GM18867 (cell line): ENCODE measurements around the gene XPNPEP3.
"Not testable (repeated sequence)": the region's sequence is repeated elsewhere in the genome, so short reads cannot be mapped to it uniquely, and the experiment has no call there.

Experiments
- ATAC-seq: cut with Tn5 transposase; IDR thresholded peaks from one replicate; pipeline ENCODE4 v1.9.1; 2021; ENCODE audit warnings: mild to moderate bottlenecking, moderate library complexity; ENCODE audit not compliant: unreplicated experiment

XPNPEP3 gene

DNA sequence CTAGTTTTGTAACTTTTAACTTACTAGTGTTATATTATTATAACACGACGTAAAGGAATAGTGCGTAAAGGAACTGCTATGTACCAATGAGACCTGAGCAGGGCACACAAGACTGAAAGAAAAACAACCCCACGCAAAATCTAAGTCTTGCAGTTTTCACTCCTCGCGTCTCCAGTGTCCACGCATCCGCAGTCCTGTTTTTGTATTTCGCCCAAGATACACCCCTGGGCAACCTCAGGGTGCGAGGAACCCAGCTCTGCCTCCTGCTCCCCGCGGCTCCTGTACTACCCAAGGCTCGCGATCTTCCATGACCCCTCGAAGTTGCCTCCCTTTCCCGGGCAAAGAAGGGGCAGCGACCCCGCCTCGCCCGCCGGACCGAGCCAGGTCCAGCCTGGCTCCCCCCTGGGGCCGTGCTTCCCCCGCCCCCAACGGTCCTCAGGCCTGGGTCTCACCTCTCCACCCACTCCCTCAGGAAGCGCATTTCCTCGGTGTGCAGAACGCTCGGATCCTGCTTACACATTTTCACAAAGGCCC, 902 bp upstream of the XPNPEP3 start:
- peak; percentile 27 for ATAC-seq

DNA sequence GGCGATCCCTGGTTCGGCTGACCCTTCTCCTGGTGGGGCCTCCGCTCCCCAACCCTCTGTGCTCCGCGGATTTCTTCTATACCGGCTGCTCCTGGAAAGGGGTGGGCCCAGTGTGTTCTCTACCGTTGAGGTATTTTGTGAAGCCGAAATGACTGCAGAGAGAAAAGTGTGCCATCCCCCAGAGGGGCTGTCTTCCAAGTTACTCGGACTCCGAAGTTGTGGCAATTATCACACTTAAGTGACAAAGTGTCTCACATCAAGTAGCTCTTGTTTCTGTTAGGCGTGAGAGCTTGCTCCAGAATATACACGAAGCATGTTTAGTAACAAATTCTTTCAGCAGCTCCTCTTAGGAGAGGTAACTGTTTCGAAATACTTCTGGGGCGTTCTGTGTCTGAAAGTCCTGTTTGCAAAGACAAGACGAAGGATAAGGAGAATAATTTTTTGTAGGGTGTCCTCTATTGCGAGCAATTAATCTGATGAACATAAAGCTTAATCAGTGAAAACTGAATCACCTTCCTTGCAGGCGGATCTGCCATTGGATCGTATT, 434 bp downstream of the XPNPEP3 start:
- no peak for ATAC-seq

DNA sequence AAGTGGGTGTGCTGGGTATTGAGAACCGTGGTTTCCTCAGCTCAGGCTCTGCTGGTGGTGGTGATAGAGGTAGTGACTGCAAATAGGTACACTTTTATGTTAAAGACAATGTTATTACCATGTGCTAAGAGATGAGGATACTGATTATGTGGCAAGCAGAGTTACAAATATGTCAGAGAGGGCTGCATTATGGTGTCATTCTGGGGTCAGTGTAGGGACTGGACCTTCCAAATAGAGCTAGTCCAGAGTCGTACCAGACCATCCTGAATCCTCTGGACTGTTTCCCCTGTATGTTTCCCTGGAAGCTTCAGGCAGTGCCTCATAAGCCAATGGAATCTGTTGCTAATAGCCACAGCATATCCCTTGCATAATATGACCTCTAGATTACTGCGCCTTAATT, 5.1 kb downstream of the XPNPEP3 start, which contains the start of gene DNAJB7:
Gene DNAJB7, minus strand, starts transcription at position 101 of the 400 bp plus-strand sequence. CDS start 119 bp downstream, outside the sequence.
- ATAC-seq: no peak

DNA sequence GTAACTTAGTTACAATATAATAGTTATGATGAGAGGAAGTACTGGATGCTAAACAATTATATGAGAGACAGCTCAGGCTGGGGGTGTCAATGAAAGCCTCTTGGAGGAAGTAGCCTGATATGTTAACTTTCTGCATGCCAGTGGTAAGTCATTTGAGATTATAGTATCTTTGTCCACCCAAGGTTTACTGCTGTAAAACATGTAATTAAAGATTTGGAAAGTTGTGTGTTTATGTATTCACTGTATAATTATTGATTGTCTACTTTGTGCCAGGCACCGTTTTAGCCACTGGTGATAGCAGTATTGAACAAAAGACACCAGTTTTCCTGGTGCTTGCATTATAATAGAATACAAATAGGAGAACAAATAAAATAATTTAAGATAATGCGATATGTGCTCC, 5.6 kb downstream of the XPNPEP3 start:
- no peak for ATAC-seq

DNA sequence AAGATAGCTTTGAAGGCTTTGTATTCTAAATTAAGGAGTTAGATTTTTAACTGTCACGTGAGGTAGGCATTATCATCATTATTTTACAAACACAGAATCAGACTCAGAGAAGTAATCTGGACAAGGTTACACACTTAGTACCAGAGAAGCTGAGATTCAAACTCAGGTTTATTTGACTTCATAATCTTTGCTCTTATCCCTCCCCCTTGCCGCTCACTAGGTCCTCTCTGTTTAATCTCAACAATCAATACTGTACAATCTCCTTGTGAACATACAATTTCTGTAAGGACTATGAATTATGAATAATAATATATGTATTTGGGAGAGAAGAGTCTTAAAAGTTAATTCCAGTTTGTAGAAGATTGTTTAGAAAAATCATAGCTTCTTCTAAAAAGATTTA, 10.2 kb downstream of the XPNPEP3 start:
- no peak for ATAC-seq

DNA sequence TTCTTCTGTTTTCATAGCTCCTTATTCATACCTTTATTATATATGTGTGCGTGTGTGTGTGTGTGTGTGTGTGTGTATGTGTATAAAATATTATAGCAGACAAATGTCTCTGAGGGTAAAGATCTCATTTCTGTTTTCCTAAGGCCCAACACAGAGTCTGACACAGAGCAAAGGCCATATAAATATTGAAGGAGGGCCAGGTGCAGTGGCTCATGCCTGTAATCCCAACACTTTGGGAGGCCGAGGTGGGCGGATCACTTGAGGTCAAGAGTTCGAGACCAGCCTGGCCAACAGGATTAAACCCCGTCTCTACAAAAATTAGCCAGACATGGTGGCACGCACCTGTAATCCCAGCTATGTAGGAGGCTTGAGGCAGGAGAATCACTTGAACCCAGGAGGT, 11.4 kb downstream of the XPNPEP3 start:
- not testable (repeated sequence) for ATAC-seq

DNA sequence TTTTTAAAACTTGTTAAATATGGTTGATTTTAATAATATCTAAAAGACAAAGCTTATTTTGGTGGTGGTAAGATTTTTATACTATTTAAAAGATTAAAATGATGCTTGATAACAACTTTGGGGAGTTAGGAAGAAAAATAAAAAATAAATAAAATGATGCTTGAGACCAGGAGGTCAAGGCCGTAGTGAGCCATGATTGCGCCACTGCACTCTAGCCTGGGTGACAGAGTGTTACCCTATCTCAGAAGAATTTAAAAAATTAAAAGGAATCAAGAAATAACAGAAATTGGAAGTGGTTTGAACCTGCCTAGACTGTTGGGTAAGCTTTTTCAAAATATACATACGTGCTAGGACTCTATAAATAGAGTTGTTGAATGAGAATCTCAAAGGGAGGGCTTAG, 17.1 kb downstream of the XPNPEP3 start:
- no peak for ATAC-seq

DNA sequence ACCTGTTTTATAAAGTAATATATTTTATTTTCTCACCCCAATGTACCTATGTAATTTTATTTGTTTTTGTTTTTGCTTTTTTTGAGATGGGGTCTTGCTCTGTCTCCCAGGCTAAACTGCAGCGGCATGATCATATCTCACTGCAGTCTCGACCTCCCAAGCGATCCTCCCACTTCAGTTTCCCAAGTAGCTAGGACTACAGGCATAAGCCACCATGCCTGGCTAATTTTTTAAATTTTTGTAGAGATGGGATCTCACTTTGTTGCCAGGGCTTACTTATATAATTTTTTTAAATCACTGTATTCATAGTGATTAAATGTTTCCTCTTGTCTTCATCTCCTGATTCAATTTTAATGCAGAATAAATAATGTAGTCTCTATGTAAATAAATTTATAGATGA, 18.2 kb downstream of the XPNPEP3 start:
- no peak for ATAC-seq

DNA sequence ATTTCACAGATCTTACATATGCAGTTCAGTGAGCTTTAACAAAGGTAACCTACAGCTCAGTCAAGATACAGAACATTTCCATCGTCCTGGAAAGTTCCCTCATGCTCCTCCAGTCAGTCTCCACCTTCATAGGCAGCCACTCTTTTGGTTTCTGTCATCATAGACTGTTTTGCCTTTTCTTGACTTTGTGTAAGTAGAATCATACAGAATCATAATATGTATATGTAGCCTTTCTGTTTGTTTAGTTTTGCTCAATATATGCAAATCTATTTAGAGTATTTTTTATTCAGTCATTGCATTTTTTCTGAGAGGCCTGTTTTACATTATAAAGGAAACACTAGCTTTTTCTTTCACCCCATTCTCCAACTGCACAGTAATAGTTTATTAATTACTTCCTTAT, 20.0 kb downstream of the XPNPEP3 start:
- ATAC-seq: no peak

DNA sequence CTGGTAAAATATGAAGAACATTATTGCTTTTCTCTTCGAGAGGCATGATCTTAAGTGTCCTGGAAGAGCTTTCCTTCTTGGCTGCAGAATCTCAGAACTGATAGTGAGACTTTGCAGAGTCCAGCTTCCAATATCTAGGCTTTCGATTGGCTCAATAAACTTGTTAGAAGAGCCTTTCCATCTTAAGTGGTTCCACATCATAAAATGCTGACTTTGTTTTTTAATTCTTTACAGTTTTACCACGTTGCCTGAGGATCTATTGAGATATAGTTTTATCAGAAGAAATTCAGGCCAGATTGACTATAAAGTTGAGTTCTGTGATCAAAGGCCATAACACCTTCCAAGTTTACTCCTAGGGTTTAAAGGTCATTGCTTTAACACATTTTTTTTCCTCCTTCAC, 20.5 kb downstream of the XPNPEP3 start:
- ATAC-seq: no peak

DNA sequence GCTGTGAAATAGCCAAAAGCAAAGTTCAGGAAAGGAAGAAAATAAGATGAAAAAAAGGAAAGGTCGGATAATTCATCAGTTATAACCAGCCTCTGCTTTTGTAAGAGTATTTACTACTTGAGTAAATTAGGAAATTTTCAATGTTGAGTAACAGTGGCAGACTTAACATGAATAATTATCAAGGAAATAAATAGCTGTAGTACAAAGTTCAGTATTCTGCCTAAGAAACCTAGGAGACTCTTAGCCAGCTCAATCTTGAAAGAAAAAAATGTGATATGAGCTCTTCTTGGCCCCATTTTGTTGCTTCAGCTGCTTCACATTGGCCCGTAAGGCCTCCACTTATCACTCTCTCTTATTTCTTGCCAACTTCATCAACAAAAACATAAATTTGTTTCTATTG, 22.0 kb downstream of the XPNPEP3 start:
- ATAC-seq: no peak

DNA sequence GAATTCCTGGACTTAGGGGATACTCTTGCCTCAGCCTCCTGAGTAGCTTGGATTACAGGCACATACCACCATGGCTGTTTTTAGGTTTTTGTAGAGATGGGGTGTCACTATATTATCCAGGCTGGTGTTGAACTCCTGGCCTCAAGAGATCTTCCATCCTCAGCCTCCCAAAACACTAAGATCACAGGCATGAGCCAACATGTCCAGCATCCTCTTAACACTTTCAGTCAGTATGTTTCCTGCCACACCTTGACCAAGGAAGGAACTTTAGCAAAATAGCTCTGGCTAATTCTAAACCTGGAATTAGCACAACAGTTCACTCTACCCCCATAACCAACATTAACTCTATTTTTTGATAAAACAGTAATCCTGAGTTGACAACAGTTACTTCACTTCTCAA, 32.2 kb downstream of the XPNPEP3 start:
- ATAC-seq: no peak

DNA sequence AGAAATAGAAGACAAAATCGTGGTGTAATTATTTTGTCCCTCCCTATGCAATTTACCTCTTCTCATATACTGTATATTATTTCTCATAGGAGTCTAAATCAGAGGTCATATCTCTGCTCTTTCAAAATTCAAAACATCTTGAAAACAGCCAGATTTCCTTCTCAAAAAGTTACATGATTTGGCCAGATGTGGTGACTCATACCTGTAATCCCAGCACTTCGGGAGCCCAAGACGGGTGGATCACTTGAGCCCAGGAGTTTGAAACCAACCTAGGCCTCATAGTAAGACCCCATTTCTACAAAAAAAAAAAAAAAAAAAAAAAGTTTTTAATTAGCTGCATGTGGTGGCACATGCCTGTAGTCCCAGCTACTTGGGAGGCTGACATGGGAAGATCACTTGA, 33.9 kb downstream of the XPNPEP3 start:
- no peak for ATAC-seq

DNA sequence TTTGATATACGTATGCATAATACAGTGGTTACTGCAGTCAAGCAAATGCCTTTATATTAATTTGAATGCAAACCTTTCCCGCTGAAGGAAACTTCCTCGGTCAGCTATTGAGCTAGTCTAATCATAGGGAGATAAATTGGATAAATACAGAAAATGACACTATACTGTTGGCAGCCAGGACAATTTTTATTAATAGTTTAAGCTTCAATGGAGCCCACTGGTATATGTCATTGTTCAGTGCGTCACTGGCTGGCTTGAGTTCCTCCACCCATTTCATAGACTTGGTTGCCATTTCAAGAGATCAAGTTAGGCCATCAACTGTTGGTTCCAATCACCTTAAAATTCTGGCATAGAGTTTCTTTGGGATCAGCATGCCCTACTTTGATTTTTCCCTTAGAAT, 37.5 kb downstream of the XPNPEP3 start:
- ATAC-seq: no peak

DNA sequence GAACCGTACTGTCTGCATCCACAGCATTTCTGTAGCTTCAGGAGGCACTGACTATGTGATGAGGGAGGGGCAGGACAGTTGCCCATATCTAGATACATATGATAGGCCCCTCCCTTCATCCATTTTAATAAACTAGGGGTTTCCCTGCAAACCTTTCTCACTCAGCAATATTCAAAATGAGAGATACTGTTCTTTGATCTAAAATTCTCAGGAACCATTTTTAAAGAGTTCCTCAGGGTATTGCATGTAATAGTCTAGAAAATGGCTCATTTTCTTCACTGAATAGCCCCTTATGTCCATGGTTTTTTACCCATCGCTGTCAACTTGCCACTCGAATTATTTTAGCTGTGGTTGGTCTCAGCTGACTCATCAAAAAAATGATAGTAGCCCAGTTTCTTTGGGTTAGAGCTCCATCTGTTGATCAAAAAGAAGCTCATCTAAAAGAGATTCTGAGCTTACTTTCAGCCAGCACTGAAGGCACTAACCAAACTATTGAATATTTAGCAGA, 42.0 kb downstream of the XPNPEP3 start:
- ATAC-seq: no peak

DNA sequence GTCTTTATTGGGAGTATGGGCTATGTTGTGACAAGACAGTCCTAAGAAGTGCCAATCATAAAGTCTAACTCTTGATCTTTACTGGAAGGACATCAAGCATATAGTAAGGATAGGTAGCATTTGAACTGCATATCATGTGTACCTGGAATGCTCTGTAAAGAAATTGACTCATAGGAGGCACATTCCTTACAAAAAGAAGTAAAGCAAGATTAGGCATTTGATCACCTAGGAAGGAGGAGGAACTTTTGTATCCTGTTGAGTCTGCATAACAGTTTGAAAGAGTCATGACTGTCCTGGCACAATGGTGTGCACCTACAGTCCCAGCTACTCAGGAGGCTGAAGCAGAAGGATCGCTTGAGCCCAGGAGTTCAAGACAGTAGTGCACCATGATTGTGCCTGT, 47.2 kb downstream of the XPNPEP3 start:
- ATAC-seq: no peak

DNA sequence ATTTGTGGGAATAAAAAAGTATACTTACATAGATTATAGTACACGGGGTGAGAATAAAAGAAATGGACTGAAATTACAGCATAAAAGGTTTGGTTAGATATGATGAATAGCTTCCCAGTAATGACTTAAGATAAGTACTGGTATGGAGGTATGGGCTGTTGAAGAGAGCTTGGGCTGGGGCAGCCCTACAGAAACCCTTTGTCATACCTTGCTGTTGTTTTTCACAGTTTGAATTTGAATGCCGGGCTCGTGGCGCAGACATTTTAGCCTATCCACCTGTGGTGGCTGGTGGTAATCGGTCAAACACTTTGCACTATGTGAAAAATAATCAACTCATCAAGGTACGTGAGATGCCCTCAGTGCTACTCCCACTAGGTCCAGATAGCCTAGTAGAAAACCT, 51.9 kb downstream of the XPNPEP3 start:
- no peak for ATAC-seq

DNA sequence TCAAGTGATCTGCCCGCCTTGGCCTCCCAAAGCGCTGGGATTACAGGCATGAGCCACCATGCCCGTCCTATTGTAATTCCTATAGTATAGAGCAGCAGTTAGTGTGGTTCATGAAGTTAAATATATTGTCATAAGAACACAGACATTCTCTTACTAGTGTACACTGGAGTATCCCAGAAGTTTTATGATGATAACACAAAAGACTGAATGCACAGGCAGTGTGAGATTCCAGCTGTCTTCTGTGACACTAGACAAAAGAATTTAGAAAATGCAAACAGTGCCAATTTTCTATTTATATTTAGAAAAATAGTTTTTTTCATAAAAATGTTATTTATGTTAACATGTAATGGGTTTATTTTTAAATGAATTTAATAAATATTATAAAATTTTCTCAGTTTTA, 54.8 kb downstream of the XPNPEP3 start:
- ATAC-seq: no peak

DNA sequence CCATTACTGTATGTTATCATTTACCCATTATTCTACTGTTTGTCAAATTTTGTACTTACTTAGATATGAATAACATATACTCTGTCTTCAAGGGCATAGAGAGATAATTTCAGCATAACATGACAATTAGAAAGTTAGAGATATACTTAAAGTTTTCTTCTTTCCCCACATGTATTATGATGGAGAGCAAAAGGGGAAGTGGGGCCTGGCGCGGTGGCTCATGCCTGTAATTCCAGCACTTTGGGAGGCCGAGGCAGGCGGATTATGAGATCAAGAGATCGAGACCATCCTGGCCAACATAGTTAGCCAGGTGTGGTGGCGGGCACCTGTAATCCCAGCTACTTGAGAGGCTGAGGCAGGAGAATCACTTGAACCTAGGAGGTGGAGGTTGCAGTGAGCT, 56.0 kb downstream of the XPNPEP3 start:
- not testable (repeated sequence) for ATAC-seq

DNA sequence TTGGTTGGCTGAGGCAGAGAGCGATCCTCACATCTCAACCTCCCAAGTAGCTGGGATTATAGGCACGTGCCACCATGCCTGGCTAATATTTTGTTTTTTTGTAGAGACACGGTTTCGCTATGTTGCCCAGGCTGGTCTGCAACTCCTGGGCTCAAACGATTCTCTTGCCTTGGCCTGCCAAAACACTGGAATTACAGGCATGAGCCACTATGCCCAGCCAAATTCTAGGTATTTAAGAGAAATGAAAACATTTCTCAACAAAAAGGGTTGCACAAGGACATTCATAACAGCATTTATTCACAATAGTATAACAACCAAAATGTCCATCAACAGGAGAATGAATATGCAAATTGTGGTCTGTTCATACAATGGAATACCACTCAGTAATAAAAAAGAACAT, 62.5 kb downstream of the XPNPEP3 start:
- no peak for ATAC-seq

DNA sequence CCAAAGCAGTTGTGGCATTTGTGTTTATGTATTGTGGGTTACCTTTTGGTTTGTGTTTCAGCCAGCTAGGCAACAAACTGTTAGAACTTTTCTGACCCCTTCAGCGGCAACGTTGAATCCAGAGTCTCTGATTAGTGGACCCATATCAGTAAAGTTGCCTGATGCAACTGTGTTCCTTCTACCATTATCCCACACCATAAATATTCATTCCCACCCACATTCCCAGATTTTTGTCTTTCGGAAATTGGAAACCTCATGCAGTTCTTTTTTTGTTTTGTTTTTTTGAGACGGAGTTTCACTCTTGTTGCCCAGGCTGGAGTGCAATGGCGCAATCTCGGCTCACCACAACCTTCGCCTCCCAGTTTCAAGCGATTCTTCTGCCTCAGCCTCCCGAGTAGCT, 63.6 kb downstream of the XPNPEP3 start:
- ATAC-seq: no peak

DNA sequence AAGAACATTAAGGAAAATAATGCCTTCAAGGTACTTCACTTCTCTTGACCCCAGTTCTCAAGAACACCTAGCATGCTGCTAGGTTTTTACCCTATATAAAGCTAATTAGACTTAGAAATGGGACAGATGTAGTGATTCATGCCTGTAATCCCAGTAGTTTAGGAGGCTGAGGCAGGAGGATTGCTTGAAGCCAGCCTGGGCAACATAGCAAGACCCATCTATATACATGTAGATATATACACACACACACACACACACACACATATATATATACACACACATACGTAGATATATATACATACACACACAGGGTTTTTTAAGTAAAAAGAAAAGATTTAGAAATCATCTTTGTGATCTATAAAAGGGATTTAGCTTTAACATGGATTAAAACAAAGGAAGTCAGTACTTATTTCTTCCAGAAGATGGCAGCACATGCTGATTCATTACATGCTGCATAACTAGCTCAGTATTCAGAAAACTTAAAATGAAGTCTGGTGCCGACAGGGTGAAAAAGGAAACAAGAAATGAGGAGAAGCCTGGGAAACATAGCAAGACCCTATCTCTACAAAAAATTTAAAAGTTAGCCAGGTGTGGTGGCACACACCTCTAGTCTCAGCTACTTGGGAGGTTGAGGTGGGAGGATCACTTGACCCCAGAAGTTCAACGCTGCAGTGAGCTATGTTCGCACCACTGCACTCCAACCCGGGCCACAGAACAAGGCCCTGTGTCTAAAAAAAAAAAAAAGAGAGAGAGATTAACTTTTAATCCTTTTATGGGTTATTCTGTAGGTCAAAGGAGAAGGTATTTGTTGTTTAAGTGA, 65.7 kb downstream of the XPNPEP3 start:
- no peak for ATAC-seq
